ENCODE results near the gene SLC36A3.

SLC36A3 gene

GRCh38 chr5:151298063-151298855 lies 5.3 kb downstream of the SLC36A3 start:
- DNase-seq (ENCODE audit: low read depth in 2 of 2): no peak

- no peak for DNase-seq (ENCODE audit: low read depth in 2 of 2)
Observed at GRCh38 chr5:151296974-151297373, 6.6 kb downstream of the SLC36A3 start.

GRCh38 chr5:151296478-151296830 lies 7.1 kb downstream of the SLC36A3 start:
- DNase-seq (ENCODE audit: low read depth in 2 of 2): no peak

GRCh38 chr5:151295791-151296477 lies 7.6 kb downstream of the SLC36A3 start:
- DNase-seq (ENCODE audit: low read depth in 2 of 2): no peak

GRCh38 chr5:151295138-151295537 lies 8.4 kb downstream of the SLC36A3 start:
- no peak for DNase-seq (ENCODE audit: low read depth in 2 of 2)

- DNase-seq (ENCODE audit: low read depth in 2 of 2): no peak
Observed at GRCh38 chr5:151293624-151294023, 9.9 kb downstream of the SLC36A3 start.

GRCh38 chr5:151288180-151288579 lies 15.4 kb downstream of the SLC36A3 start:
- no peak for DNase-seq (ENCODE audit: low read depth in 2 of 2)

- no peak for DNase-seq (ENCODE audit: low read depth in 2 of 2)
Observed at GRCh38 chr5:151286246-151286645, 17.3 kb downstream of the SLC36A3 start.

- no peak for DNase-seq (ENCODE audit: low read depth in 2 of 2)
Observed at GRCh38 chr5:151285683-151286082, 17.9 kb downstream of the SLC36A3 start.

GRCh38 chr5:151284392-151284967 lies 19.1 kb downstream of the SLC36A3 start:
- no peak for DNase-seq (ENCODE audit: low read depth in 2 of 2)

- DNase-seq (ENCODE audit: low read depth in 2 of 2): no peak
Observed at GRCh38 chr5:151283120-151283825, 20.3 kb downstream of the SLC36A3 start.

GRCh38 chr5:151281001-151281639 lies 22.4 kb downstream of the SLC36A3 start:
- DNase-seq (ENCODE audit: low read depth in 2 of 2): no peak

GRCh38 chr5:151280443-151280842 lies 23.1 kb downstream of the SLC36A3 start:
- no peak for DNase-seq (ENCODE audit: low read depth in 2 of 2)

- no peak for DNase-seq (ENCODE audit: low read depth in 2 of 2)
Observed at GRCh38 chr5:151278845-151279244, 24.7 kb downstream of the SLC36A3 start.

- no peak for DNase-seq (ENCODE audit: low read depth in 2 of 2)
Observed at GRCh38 chr5:151275803-151276202, 27.8 kb downstream of the SLC36A3 start.

- DNase-seq (ENCODE audit: low read depth in 2 of 2): no peak
Observed at GRCh38 chr5:151274666-151275065, 28.9 kb downstream of the SLC36A3 start.

GRCh38 chr5:151271336-151271735 lies 32.2 kb downstream of the SLC36A3 start:
- DNase-seq (ENCODE audit: low read depth in 2 of 2): no peak

GRCh38 chr5:151270599-151270998 lies 33.0 kb downstream of the SLC36A3 start:
- no peak for DNase-seq (ENCODE audit: low read depth in 2 of 2)

GRCh38 chr5:151267491-151268260 lies 35.9 kb downstream of the SLC36A3 start:
- no peak for DNase-seq (ENCODE audit: low read depth in 2 of 2)

GRCh38 chr5:151264113-151264512 lies 39.5 kb downstream of the SLC36A3 start:
- no peak for DNase-seq (ENCODE audit: low read depth in 2 of 2)

GRCh38 chr5:151262532-151262931 lies 41.0 kb downstream of the SLC36A3 start:
- DNase-seq (ENCODE audit: low read depth in 2 of 2): no peak
